GM12878 (cell line): ENCODE results near the gene ZNF629. TPM values are rescaled to one million over a fixed set of nuclear protein-coding genes. Genes with fewer than 3 reads are reported as not detected.

Experiments used
- ATAC-seq: fragments of 200-7000 bp; cut with Tn5 transposase; 3 replicates; pipeline ENCODE4 v1.9.1; 2020; ENCODE audit warnings: mild to moderate bottlenecking, moderate library complexity
- BruUV-seq: library from RNA; stranded (reverse); fragments of 400-500 nt; replicated peaks from 2 replicates; lab custom pipeline; 2021; lab: Mats Ljungman, UMichigan
- CTCF ChIA-PET: fragments of 300-600 bp; sonication (Branson Sonifier 250); formaldehyde crosslinking; extraction: SDS; loops from one replicate; lab custom pipeline; 2021; ENCODE audit warnings: inconsistent platforms; lab: Yijun Ruan, JAX
- POLR2A ChIA-PET: fragments of 350-600 bp; formaldehyde crosslinking; extraction: SDS; loops from one replicate; lab custom pipeline; 2021; ENCODE audit warnings: inconsistent platforms; lab: Charles Lee
- RAD21 ChIA-PET: fragments of 300-600 bp; sonication (Branson Sonifier 250); formaldehyde crosslinking; loops from one replicate; lab custom pipeline; 2023; ENCODE audit warnings: antibody characterized with exemption; ENCODE audit not compliant: unreplicated experiment; lab: Charles Lee
- SMC1A ChIA-PET: fragments of 300-600 bp; sonication (Branson Sonifier 250); formaldehyde crosslinking; loops from one replicate; lab custom pipeline; 2023; ENCODE audit not compliant: unreplicated experiment, uncharacterized antibody; lab: Charles Lee
- DNase-seq: peaks from one replicate; pipeline ENCODE4 v3.0.0-alpha.2; 2011; ENCODE audit warnings: low read depth, low spot score
- FAIRE-seq: peaks from 3 replicates; lab custom pipeline; 2011; peaks lifted over from hg19 to GRCh38; lab: Jason Lieb, UNC
- H2AFZ ChIP-seq: 2 replicates; pipeline ENCODE4 v1.6.0; 2011; ENCODE audit warnings: low read depth, low read length, control low read depth; ENCODE audit not compliant: control insufficient read depth
- H3K27ac ChIP-seq: 2 replicates; pipeline ENCODE4 v1.5.1; 2011; ENCODE audit warnings: control low read depth; ENCODE audit not compliant: control insufficient read depth, insufficient read depth
- H3K27me3 ChIP-seq, 2 experiments: replicated peaks in 1 of 2; 2 replicates each; pipeline versions ENCODE4 v1.6.0 to v1.6.1; 2011; ENCODE audit warnings: low read length in 1 of 2; ENCODE audit not compliant: control insufficient read depth in 2 of 2, insufficient read depth in 2 of 2
- H3K36me3 ChIP-seq, 2 experiments: 2 replicates each; pipeline ENCODE4 v1.5.1; 2011; ENCODE audit warnings: low read length in 1 of 2; ENCODE audit not compliant: control insufficient read depth in 2 of 2, insufficient read depth in 2 of 2
- H3K4me1 ChIP-seq: 2 replicates; pipeline ENCODE4 v1.6.1; 2011; ENCODE audit warnings: mild to moderate bottlenecking, low read length, moderate library complexity, mixed read lengths; ENCODE audit not compliant: control insufficient read depth, insufficient read depth
- H3K4me2 ChIP-seq: 2 replicates; pipeline ENCODE4 v1.6.0; 2011; ENCODE audit warnings: control low read depth; ENCODE audit not compliant: control insufficient read depth, insufficient read depth
- H3K4me3 ChIP-seq: fragments of 200-600 bp; sonication (generic); 2 replicates; pipeline ENCODE4 v1.5.1; 2016
- H3K79me2 ChIP-seq: 2 replicates; pipeline ENCODE4 v1.6.0; 2011; ENCODE audit warnings: low read length; ENCODE audit not compliant: control insufficient read depth, insufficient read depth
- H3K9ac ChIP-seq: 2 replicates; pipeline ENCODE4 v1.8.0; 2011; ENCODE audit warnings: low read length, control low read depth, mixed read lengths; ENCODE audit not compliant: control insufficient read depth, insufficient read depth
- H3K9me3 ChIP-seq: replicated peaks from 3 replicates; pipeline ENCODE4 v1.5.1; 2011; ENCODE audit warnings: mild to moderate bottlenecking, low read length; ENCODE audit not compliant: control insufficient read depth, insufficient read depth
- H4K20me1 ChIP-seq: 2 replicates; pipeline ENCODE4 v1.6.0; 2011; ENCODE audit not compliant: control insufficient read depth, insufficient read depth
- CBFB ChIP-seq: IDR thresholded peaks from 2 replicates; pipeline ENCODE4 v1.6.1; 2016; ENCODE audit warnings: antibody characterized with exemption, low read depth
- CBX3 ChIP-seq: fragments of 200-600 bp; sonication (generic); IDR thresholded peaks from 2 replicates; pipeline ENCODE4 v1.6.1; 2016; ENCODE audit warnings: low read depth, borderline replicate concordance
- E2F4 ChIP-seq: IDR thresholded peaks from 2 replicates; pipeline ENCODE4 v1.6.1; 2012; ENCODE audit warnings: low read depth, low read length, improper control_type of control experiment
- EZH2 ChIP-seq: IDR thresholded peaks from 2 replicates; pipeline ENCODE4 v1.6.1; 2012; ENCODE audit warnings: low read depth, mild to moderate bottlenecking, control low read depth, inconsistent platforms, low read length, borderline replicate concordance; ENCODE audit not compliant: control insufficient read depth
- RFX5 ChIP-seq: IDR thresholded peaks from 2 replicates; pipeline ENCODE4 v1.6.1; 2011; ENCODE audit warnings: low read depth, low read length, improper control_type of control experiment
- RUNX3 ChIP-seq: IDR thresholded peaks from 2 replicates; pipeline ENCODE4 v1.6.1; 2012; ENCODE audit warnings: low read length, inconsistent platforms
- SMC3 ChIP-seq: IDR thresholded peaks from 2 replicates; pipeline ENCODE4 v1.6.1; 2011; ENCODE audit warnings: low read length, improper control_type of control experiment, borderline replicate concordance
- WGBS: methylation state at CpG from one replicate; pipeline ENCODE4 v1.1.6; 2016; ENCODE audit warnings: low lambda C conversion rate; ENCODE audit not compliant: insufficient replicate concordance, insufficient coverage; ENCODE audit errors: missing lambda C conversion rate; 5-methylcytosine and 5-hydroxymethylcytosine counted together
- in situ Hi-C: fragments of 300-500 bp; cut with MboI; formaldehyde crosslinking; loops from 9 replicates; pipeline ENCODE4 v1.14.3; 2018; ENCODE audit warnings: mixed read lengths
- intact Hi-C: fragments of 100-400 bp; cut with micrococcal nuclease; formaldehyde crosslinking; loops from one replicate; pipeline ENCODE4 v1.14.2; 2022; ENCODE audit not compliant: unreplicated experiment
- polyA plus RNA-seq, 11 experiments: library from polyadenylated mRNA; depleted of rRNA in 4 of 11; unstranded in 6 of 11; stranded (reverse) in 5 of 11; fragments of >200 nt; fragmentation: Nextera tagmentation in 4 of 11; fragmentation: Illumina TruSeq in 1 of 11; extraction: Ambion mirVana in 4 of 11; extraction: Trizol in 1 of 11; gene quantifications; 1 replicate in 1 of 11; 2 replicates in 10 of 11; pipeline versions ENCODE4 v1.2.1 to v1.2.3, GENCODE V29; 2011 to 2016; ENCODE audit warnings: inconsistent platforms in 2 of 11, missing spikeins in 2 of 11, low read depth in 1 of 11
- total RNA-seq, 4 experiments: library from RNA; depleted of rRNA in 3 of 4; stranded (reverse); fragments of >200 nt in 3 of 4; fragmentation: Illumina TruSeq in 1 of 4; extraction: Trizol in 1 of 4; gene quantifications; 2 replicates each; pipeline versions ENCODE4 v1.2.1 to v1.2.3, GENCODE V29; 2013 to 2021

Gene ZNF629
- total and polyA plus RNA-seq, 10 of the 15 experiments (the other 5 are each of a cell fraction or from before 2014, with no cell fraction given), result 0.02 to 0.69 (median 0.40) TPM

GRCh38 chr16:30767767-30768465 lies 19.1 kb downstream of the ZNF629 start:
- ATAC-seq (peak; percentile 74), DNase-seq (no peak), FAIRE-seq (no peak)
- no peak overlapping the region for H3K27ac ChIP-seq
- ChIA-PET SMC1A (no interaction called here), CTCF (interaction anchor here (3.6 kb wide), 1 partner anchor 47 kb away, joined by 13 read pairs; no protein-coding TSS in a partner anchor), POLR2A (interaction anchor here (0.5 kb wide), 1 partner anchor 283 kb away, joined by 3 read pairs; no protein-coding TSS in a partner anchor), RAD21 (no interaction called here)
- no peaks in the 10 kb centered on the region for H4K20me1 ChIP-seq
- intact Hi-C loops (no loop called here), in situ Hi-C loops (loop anchor here (25.0 kb wide), 1 partner anchor 1119 kb away; no protein-coding TSS in a partner anchor)
- H3K27me3 ChIP-seq, result no peaks in the 10 kb centered on the region
- WGBS, result 76% methylated on average over 18 of the region's 18 CpGs
- H3K36me3 ChIP-seq, result peaks cover 45 to 47% of the 10 kb centered on the region in 2 experiments; a peak in 3 of 4 replicates
- no peaks in the 10 kb centered on the region for H3K9me3 ChIP-seq
- no peak overlapping the region for H2AFZ ChIP-seq
- TF ChIP-seq RFX5, result no peak
- TF ChIP-seq E2F4, result no peak
- TF ChIP-seq EZH2, result no peak
- TF ChIP-seq CBFB, result 0 out of 2 replicates have a peak, but pooled peaks have one; percentile 50
- TF ChIP-seq SMC3, result no peak
- TF ChIP-seq RUNX3, result peak; percentile 82
- TF ChIP-seq CBX3, result no peak
- H3K9ac ChIP-seq, result no peak overlapping the region
- no peak overlapping the region for H3K4me3 ChIP-seq
- BruUV-seq, result no TSS peak
- H3K79me2 ChIP-seq, result peaks cover 7% of the 10 kb centered on the region
- H3K4me1 ChIP-seq, result peaks cover 6% of the 10 kb centered on the region
- H3K4me2 ChIP-seq, result no peak overlapping the region
